ENCODE measurements around the gene CALML3. TPM values are rescaled to one million over a fixed set of nuclear protein-coding genes. Genes with fewer than 3 reads are reported as not detected.

Gene CALML3
- total and polyA plus RNA-seq, 2 donors (not counting 3 experiments of a cell fraction or from before 2014, with no cell fraction given) = not detected

DNA sequence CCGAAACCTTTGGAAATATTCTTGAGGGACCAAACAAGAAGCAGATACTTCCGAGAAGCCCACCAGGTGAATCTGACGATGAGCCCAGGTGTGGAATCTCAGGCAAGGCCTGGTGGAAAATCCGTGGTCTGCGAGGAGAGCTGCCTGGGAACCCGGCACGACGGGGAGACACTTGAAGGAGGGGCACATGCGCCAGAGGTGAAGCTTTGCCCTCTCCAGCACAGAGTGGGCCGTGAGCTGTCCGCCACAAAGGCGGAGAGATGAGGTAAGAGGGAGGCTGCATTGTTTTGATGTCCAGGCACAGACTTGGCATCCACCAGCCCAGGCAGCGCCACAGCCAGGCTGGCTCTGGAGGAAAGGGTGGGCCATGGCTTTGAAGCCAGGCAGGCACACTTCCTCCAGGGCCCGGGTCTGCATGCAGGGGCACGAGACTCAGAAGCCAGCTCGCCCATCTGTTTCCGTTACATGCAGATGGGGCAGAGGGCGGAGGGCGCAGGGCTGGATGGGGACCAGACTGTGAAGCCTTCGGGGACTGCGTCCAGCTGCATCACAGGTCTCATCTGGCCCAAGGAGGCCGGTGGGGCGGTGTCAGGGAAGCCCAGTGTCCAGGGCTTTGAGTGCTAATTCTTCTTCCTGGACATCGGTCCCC, 45.4 kb downstream of the CALML3 start:
- no peak overlapping the region for H3K27ac ChIP-seq (ENCODE audit: insufficient read depth, low read depth, low read length)

More for the DNA sequence above, 45.4 kb downstream of the CALML3 start:
- Histone ChIP-seq H3K36me3 (ENCODE audit: control insufficient read depth in 2 of 2, extremely low read depth in 1 of 2, insufficient read depth in 2 of 2, low read length in 2 of 2) (no peaks in the 10 kb centered on the region), H3K4me1 (ENCODE audit: control insufficient read depth, extremely low read depth, insufficient read depth, low read length) (no peaks in the 10 kb centered on the region), H3K4me3 (replicated peaks in 1 of 3; ENCODE audit: insufficient read depth in 1 of 3, low read depth in 1 of 3, low read length in 3 of 3) (no peak overlapping the region), H3K4me2 (ENCODE audit: insufficient read depth, low read length) (no peak overlapping the region), H3K9me1 (replicated peaks; ENCODE audit: control insufficient read depth, extremely low read depth, insufficient read depth, low read length) (no peaks in the 10 kb centered on the region), H3K79me2 (ENCODE audit: control insufficient read depth, insufficient read depth, low read length) (no peaks in the 10 kb centered on the region), H3K9me3 (replicated peaks; ENCODE audit: control insufficient read depth, insufficient read depth, low read length) (no peaks in the 10 kb centered on the region), H4K20me1 (replicated peaks; ENCODE audit: control insufficient read depth, extremely low read depth, insufficient read depth, low read length) (no peaks in the 10 kb centered on the region), H3K27me3 (ENCODE audit: control insufficient read depth in 2 of 2, insufficient read depth in 2 of 2, low read length in 2 of 2) (no peaks in the 10 kb centered on the region), H3K9ac (replicated peaks; ENCODE audit: extremely low read depth, insufficient read depth, low read length) (no peak overlapping the region), H2AFZ (ENCODE audit: low read depth, low read length) (no peak overlapping the region)
- CTCF ChIA-PET = interaction anchor here (1.3 kb wide), 1 partner anchor 128 kb away, joined by 4 read pairs; no protein-coding TSS in a partner anchor
- FAIRE-seq = no peak
- TF ChIP-seq POLR2A (IDR thresholded peaks at IDR 0.05; ENCODE audit: low read depth, low read length) (no peak), CTCF (IDR thresholded peaks at IDR 0.05; ENCODE audit: extremely low read depth in 1 of 2, insufficient read depth in 1 of 2, low read depth in 1 of 2, low read length in 2 of 2) (no peak), MYC (IDR thresholded peaks at IDR 0.05; ENCODE audit: low read depth, low read length) (no peak), POLR2AphosphoS5 (IDR thresholded peaks at IDR 0.05; ENCODE audit: insufficient read depth, low read depth, low read length) (no peak), FOS (IDR thresholded peaks at IDR 0.05; ENCODE audit: borderline replicate concordance, insufficient read depth, low read length) (no peak), JUN (IDR thresholded peaks at IDR 0.05; ENCODE audit: borderline replicate concordance, insufficient read depth, insufficient read length, low read depth) (no peak), EZH2 (IDR thresholded peaks at IDR 0.05; ENCODE audit: borderline replicate concordance, low read depth, low read length, severe bottlenecking) (no peak), GATA2 (IDR thresholded peaks at IDR 0.05; ENCODE audit: insufficient read depth, insufficient read length, low read depth, low read length) (no peak)
- TF ChIP-seq, protein P1, sequence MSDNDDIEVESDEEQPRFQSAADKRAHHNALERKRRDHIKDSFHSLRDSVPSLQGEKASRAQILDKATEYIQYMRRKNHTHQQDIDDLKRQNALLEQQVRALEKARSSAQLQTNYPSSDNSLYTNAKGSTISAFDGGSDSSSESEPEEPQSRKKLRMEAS (IDR thresholded peaks at IDR 0.05; ENCODE audit: insufficient read depth, insufficient read length) = no peak
- POLR2A ChIA-PET = no interaction called here
- dilution Hi-C loops (cut with MboI; ENCODE audit: extremely low pct_ligation_motif_present, low sequenced_read_pairs) (no loop called here), intact Hi-C loops (cut with micrococcal nuclease) (no loop called here)
- BruUV-seq (replicated peaks) = no TSS peak
- DNase-seq (ENCODE audit: low read depth, low spot score) = peak; percentile 27
